ENCODE results near the gene SNAPC2. TPM values are rescaled to one million over a fixed set of nuclear protein-coding genes. Genes with fewer than 3 reads are reported as not detected.

The SNAPC2 gene
- total RNA-seq, 2 experiments from 2014 or later: 14.4 to 14.8 TPM

DNA sequence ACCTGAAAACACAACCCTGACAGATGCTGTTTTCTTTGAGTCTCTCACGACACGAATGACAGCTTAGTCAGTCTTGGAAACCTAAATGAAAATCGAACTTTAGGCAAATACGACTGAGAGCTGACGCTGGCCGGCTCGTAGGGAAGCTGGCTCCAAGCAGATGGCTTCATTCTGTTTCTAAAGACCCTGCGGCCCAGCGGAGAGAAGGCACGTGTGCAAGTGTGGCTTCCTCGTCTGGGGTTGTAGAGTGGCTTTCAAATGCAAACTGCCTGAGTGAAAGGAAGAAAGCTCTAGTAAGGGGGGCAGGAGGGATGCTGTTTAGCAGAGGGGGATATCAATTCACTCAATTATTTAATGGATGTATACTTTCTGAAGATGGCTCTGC lies 49.4 kb downstream of the SNAPC2 start:
- no peak overlapping the region for H3K4me3 Mint-ChIP-seq
- no peaks in the 10 kb centered on the region for H3K4me1 Mint-ChIP-seq
- no peak overlapping the region for H3K27ac Mint-ChIP-seq
- H3K27me3 Mint-ChIP-seq: no peaks in the 10 kb centered on the region
- peaks cover 4% of the 10 kb centered on the region for H3K36me3 Mint-ChIP-seq
- H3K9me3 Mint-ChIP-seq: no peaks in the 10 kb centered on the region
- no peak for DNase-seq

DNA sequence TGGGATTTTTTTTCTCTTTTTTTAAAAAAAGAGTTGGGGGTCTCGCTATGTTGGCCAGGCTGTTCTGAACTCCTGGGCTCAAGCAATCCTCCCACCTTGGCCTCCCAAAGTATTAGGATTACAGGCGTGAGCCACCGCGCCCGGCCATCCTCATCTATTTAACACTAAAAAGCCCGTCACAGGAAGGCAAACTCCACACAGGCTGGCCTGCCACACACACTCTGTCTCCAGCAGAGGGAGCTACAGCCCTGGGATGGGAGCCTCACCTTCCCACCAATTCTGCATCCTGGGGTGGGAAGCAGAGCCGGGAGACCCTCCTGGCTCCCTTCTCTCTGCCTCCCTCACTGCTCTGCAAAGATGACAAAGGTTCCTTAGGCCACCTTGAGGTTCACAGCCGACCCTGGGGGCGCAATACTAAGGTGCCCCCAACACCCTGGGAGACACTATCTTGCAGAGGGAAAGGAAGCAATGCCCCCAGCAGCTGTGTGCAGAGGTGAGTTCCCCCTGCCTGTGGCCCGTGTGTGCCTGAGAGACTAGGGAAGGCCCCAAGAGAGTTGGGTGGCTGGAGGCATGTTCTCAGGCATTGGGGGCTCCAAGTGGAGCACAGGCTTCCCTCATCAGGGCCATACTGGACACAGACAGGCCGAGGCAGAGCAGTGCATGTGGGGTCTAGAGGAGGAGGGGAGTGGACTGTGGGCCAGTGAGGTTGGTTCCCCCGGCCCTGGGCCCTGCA lies 50.7 kb downstream of the SNAPC2 start:
- no peaks in the 10 kb centered on the region for H3K4me1 Mint-ChIP-seq
- H3K27me3 Mint-ChIP-seq: no peaks in the 10 kb centered on the region
- H3K4me3 Mint-ChIP-seq: no peak overlapping the region
- H3K9me3 Mint-ChIP-seq: no peaks in the 10 kb centered on the region
- peak; percentile 23 for DNase-seq
- H3K27ac Mint-ChIP-seq: no peak overlapping the region
- peaks cover 4% of the 10 kb centered on the region for H3K36me3 Mint-ChIP-seq

GRCh38 chr19:7971553-7972520 lies 51.7 kb downstream of the SNAPC2 start:
- H3K4me3 Mint-ChIP-seq: no peak overlapping the region
- no peak for DNase-seq
- no peaks in the 10 kb centered on the region for H3K4me1 Mint-ChIP-seq
- peaks cover 4% of the 10 kb centered on the region for H3K36me3 Mint-ChIP-seq
- no peaks in the 10 kb centered on the region for H3K9me3 Mint-ChIP-seq
- no peaks in the 10 kb centered on the region for H3K27me3 Mint-ChIP-seq
- no peak overlapping the region for H3K27ac Mint-ChIP-seq

Other genes starting within 250 kb of the SNAPC2 start
- gene MCEMP1, start 243.2 kb upstream of the SNAPC2 start, total RNA-seq: not detected
- gene TRAPPC5, start 239.5 kb upstream of the SNAPC2 start, total RNA-seq: 10 to 100 TPM; 83.3 to 83.8 TPM
- gene FCER2, start 218.2 kb upstream of the SNAPC2 start, total RNA-seq: 1 to 10 TPM; 1.5 to 1.7 TPM
- gene CLEC4G, start 188.2 kb upstream of the SNAPC2 start, total RNA-seq: not detected
- gene CD209, start 172.8 kb upstream of the SNAPC2 start, total RNA-seq: not detected
- not detected for gene CLEC4M, start 157.1 kb upstream of the SNAPC2 start, total RNA-seq
- gene EVI5L, start 90.1 kb upstream of the SNAPC2 start, total RNA-seq: 1 to 10 TPM; 4.8 TPM
- gene PRR36, start 45.9 kb upstream of the SNAPC2 start, total RNA-seq: under 1 TPM in 1 of 2 experiments, not detected in 1; 0.10 TPM
- not detected for gene LRRC8E, start 31.8 kb upstream of the SNAPC2 start, total RNA-seq
- gene MAP2K7, start 16.5 kb upstream of the SNAPC2 start, total RNA-seq: 10 to 100 TPM; 31.8 to 32.4 TPM
- 1 to 10 TPM; 2.1 to 3.2 TPM for gene TGFBR3L, start 5.5 kb upstream of the SNAPC2 start, total RNA-seq
- under 1 TPM; 0.44 to 0.52 TPM for gene CTXN1, start 5.8 kb downstream of the SNAPC2 start, total RNA-seq
- 100 to 1,000 TPM; 125 to 136 TPM for gene TIMM44, start 23.3 kb downstream of the SNAPC2 start, total RNA-seq
- gene ELAVL1, start 85.3 kb downstream of the SNAPC2 start, total RNA-seq: 100 to 1,000 TPM; 169 to 172 TPM
- 1 to 10 TPM in 1 of 2 experiments, under 1 TPM in 1; 0.30 to 1.2 TPM for gene CCL25, start 132.4 kb downstream of the SNAPC2 start, total RNA-seq
- gene FBN3, start 229.3 kb downstream of the SNAPC2 start, total RNA-seq: not detected

All from activated naive CD8-positive, alpha-beta T cell treated with anti-CD3 and anti-CD28 coated beads for 36 hours (primary cell).